Measurements from ENCODE around the gene CDC42EP4.

CDC42EP4 gene

DNA sequence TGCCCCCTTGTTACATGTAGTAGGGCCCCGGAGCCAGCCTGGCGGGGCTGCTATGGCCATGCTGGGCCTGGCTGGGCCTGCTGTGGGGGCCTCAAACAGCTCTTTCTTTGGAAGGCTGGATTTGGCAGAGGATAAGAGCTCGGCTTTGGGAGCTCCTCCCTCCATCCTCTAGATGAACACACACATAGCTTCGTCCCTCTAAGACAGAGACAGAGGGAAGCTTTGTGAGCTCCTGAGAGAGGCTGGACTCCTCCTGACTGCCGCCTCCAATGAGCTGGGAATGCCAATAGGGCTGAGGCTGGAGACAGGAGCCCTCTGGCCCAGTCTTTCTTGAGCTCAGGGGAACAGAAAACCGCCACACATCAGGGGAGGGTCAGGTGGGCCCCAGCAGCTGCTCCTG lies 37.3 kb upstream of the CDC42EP4 start:
- no peak overlapping the region for H3K4me3 ChIP-seq (ENCODE audit: low read length)
- TF ChIP-seq, protein P1, sequence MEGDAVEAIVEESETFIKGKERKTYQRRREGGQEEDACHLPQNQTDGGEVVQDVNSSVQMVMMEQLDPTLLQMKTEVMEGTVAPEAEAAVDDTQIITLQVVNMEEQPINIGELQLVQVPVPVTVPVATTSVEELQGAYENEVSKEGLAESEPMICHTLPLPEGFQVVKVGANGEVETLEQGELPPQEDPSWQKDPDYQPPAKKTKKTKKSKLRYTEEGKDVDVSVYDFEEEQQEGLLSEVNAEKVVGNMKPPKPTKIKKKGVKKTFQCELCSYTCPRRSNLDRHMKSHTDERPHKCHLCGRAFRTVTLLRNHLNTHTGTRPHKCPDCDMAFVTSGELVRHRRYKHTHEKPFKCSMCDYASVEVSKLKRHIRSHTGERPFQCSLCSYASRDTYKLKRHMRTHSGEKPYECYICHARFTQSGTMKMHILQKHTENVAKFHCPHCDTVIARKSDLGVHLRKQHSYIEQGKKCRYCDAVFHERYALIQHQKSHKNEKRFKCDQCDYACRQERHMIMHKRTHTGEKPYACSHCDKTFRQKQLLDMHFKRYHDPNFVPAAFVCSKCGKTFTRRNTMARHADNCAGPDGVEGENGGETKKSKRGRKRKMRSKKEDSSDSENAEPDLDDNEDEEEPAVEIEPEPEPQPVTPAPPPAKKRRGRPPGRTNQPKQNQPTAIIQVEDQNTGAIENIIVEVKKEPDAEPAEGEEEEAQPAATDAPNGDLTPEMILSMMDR (conservative IDR thresholded peaks at IDR 0.05; ENCODE audit: low read depth, low read length): no peak
- DNase-seq (ENCODE audit: low read depth): no peak

DNA sequence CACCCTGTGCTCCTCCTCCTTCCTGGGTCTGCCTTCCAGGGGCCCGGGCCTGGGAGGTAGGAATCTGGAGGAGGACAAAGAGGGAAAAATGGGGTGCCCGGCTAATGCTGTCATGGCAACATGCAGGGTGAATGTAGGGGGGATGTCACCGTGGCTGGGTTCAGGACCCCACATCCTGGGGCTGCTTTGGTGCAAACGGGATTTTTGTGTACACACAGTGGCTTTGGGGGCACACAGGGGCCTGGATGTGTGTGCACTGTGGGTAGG lies 37.0 kb upstream of the CDC42EP4 start:
- no peak for DNase-seq (ENCODE audit: low read depth)
- H3K4me3 ChIP-seq (ENCODE audit: low read length): no peak overlapping the region
- TF ChIP-seq, protein P1 (conservative IDR thresholded peaks at IDR 0.05; ENCODE audit: low read depth, low read length): no peak

DNA sequence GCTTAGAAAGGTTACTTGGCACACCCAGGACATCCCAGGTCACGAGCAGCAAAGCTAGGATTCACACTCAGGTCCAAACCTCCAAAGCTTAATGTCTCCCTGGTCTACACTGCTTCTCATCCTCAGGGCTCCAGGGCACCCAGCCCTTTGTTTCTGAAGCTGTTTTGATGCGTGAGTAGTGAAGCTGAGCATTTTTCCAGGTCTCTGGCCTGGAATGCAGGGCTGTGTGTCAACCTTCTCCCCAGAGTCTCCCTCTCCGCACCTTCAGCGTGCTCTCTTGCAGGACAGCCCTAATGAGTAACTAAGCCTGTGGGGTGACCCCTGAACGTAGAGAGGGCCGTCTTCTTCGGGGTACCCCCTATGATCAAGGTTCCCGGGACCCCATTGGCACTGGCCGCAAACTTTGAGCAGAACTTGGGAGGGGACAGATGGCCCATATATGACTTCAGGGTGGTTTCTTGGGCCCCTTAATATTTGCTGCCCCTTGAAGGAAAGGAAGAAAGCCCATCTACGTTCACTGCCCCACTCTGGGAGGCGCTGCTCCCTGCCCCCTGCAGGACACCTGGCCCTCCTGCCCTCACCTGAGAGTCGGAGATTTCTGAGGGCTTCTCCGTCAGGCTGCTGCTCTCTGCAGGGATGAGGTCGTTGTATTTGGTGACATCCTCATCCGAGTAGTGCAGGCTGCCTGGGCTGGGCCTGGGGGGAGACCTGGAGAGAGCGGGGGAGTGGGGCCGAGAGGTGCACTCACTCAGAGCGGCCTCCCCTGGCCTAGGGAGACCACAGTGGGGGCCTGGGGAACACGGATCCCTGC lies 36.4 kb upstream of the CDC42EP4 start:
- no peak overlapping the region for H3K4me3 ChIP-seq (ENCODE audit: low read length)
- TF ChIP-seq, protein P1 (conservative IDR thresholded peaks at IDR 0.05; ENCODE audit: low read depth, low read length): no peak
- no peak for DNase-seq (ENCODE audit: low read depth)

DNA sequence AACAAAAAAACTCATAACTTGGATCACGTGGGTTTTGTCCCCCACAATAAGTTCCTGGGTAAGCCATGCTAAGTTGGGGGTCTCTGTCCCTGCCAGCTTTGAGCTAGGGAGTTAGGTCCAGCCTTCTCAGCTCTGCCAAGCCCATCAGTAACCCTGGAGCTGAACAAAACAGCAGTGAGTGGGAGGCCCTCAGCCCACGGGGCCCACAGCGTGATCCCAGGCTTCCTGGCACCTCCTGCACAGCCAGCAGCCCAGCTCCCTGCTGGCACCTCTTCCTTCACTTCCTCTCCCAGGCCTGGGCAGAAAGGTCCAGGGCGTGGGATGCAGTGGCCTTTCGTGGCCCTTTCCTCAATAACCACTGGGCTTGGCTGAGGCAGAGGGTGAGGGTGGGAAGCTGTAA lies 35.5 kb upstream of the CDC42EP4 start:
- no peak for DNase-seq (ENCODE audit: low read depth)
- H3K4me3 ChIP-seq (ENCODE audit: low read length): no peak overlapping the region
- TF ChIP-seq, protein P1 (conservative IDR thresholded peaks at IDR 0.05; ENCODE audit: low read depth, low read length): no peak

DNA sequence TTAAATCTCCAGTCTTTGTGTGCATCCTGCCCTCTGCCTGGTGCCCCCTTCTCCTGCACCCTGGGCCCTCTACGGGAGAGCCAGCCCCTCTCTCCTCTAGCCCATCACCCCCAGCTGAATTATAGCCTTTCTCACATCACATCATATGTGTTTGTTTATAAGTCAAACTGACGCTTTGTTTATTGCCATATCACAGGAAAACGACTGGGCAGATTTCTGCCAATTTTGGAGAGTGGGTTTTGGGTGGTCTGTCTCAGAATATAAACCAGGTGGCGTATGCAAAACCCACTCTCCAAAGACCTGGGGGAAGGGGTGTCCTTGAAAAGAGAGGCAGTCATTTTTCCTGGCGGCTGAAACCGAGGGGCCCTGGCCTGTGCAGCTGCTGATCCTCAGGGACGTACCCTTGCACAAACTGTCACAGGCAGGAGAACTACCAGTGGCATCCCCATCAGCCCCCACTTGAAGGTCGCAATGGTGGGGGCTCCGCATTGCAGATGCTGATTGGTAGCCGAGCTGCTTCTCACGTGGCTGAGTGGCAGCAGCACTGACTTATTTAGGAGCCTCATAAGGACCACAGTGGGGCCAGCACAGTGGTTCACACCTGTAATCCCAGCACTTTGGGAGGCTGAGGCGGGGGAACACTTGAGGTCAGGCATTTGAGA lies 34.8 kb upstream of the CDC42EP4 start:
- H3K4me3 ChIP-seq (ENCODE audit: low read length): no peak overlapping the region
- TF ChIP-seq, protein P1 (conservative IDR thresholded peaks at IDR 0.05; ENCODE audit: low read depth, low read length): no peak
- DNase-seq (ENCODE audit: low read depth): no peak

DNA sequence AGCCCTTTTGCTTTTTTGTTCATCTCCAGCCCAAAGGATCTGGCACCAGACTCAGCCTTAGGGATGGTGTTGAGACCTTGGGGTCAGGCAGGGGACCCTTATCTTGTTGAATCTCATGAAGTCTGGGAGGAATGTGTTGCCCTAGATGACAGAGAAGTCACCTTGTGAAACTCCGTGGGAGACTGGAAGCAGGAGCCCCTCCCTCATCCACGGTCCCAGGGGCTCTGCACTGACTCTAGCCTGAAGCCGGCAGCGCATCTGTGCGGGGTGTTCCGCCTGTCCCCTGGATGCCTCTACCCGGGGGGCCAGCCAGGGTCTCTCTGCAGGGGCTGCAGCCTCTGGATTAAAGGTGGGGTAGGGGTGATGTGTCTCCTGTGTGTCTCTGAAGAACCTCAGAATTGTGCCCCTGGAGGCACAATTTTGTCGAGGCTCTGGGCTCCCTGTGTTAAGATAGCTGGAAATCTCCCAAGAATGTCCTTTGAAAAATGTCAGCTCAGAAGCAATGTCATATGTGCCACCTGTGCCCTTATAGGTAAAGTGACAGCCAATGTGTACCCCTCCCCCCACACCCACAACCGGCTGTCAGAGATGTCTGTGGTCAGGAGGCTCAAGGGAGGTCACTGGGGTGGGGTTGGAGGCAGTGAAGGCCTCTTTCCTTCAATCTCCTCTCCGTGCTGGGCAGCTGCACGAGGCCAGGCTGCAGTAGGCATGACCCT lies 32.1 kb upstream of the CDC42EP4 start:
- TF ChIP-seq, protein P1 (conservative IDR thresholded peaks at IDR 0.05; ENCODE audit: low read depth, low read length): no peak
- no peak overlapping the region for H3K4me3 ChIP-seq (ENCODE audit: low read length)
- DNase-seq (ENCODE audit: low read depth): no peak

Data from retinal pigment epithelial cell (primary cell).